ENCODE measurements around the gene ITGAE. TPM values are rescaled to one million over a fixed set of nuclear protein-coding genes. Genes with fewer than 3 reads are reported as not detected.
"Not testable (repeated sequence)": the region's sequence is repeated elsewhere in the genome, so short reads cannot be mapped to it uniquely, and the experiment has no call there.

ITGAE gene
- total and polyA plus RNA-seq, 10 of the 15 experiments (the other 5 are each of a cell fraction or from before 2014, with no cell fraction given), result 13.1 to 161 (median 34.8) TPM

DNA sequence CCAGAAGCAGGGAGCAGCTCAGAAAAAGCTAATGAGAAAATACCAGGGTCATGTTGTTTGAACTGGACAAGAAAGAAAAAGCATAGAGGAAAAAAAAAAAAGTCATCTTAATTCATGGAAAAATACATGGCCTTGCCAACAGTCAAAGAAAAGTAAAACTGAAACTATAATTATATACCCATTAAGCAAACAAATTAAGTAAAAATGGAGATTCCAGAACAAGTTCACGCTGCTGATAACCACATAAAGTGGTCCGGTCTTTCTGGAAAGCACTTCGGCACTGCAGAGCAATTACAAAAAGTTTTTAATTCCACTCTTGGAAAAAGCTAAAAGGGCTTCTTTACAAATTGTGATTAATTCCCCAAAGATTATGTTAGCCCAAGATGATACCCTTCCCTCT, 92.6 kb downstream of the ITGAE start (continued):
- TF ChIP-seq, protein P1, sequence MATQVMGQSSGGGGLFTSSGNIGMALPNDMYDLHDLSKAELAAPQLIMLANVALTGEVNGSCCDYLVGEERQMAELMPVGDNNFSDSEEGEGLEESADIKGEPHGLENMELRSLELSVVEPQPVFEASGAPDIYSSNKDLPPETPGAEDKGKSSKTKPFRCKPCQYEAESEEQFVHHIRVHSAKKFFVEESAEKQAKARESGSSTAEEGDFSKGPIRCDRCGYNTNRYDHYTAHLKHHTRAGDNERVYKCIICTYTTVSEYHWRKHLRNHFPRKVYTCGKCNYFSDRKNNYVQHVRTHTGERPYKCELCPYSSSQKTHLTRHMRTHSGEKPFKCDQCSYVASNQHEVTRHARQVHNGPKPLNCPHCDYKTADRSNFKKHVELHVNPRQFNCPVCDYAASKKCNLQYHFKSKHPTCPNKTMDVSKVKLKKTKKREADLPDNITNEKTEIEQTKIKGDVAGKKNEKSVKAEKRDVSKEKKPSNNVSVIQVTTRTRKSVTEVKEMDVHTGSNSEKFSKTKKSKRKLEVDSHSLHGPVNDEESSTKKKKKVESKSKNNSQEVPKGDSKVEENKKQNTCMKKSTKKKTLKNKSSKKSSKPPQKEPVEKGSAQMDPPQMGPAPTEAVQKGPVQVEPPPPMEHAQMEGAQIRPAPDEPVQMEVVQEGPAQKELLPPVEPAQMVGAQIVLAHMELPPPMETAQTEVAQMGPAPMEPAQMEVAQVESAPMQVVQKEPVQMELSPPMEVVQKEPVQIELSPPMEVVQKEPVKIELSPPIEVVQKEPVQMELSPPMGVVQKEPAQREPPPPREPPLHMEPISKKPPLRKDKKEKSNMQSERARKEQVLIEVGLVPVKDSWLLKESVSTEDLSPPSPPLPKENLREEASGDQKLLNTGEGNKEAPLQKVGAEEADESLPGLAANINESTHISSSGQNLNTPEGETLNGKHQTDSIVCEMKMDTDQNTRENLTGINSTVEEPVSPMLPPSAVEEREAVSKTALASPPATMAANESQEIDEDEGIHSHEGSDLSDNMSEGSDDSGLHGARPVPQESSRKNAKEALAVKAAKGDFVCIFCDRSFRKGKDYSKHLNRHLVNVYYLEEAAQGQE (IDR thresholded peaks at IDR 0.05; ENCODE audit: low read depth, low read length), result no peak
- TF ChIP-seq NFYB (IDR thresholded peaks at IDR 0.05; ENCODE audit: insufficient read depth, low read depth, low read length) (no peak), ZNF274 (IDR thresholded peaks at IDR 0.05; ENCODE audit: insufficient read depth, insufficient read length) (no peak), MXI1 (IDR thresholded peaks at IDR 0.05; ENCODE audit: low read depth, low read length) (no peak), SIN3A (IDR thresholded peaks at IDR 0.05; ENCODE audit: low read depth, low read length) (no peak), ZSCAN29 (IDR thresholded peaks at IDR 0.05) (no peak), SPI1 (IDR thresholded peaks at IDR 0.05; ENCODE audit: borderline replicate concordance, insufficient read depth, low read depth, low read length) (no peak)
- TF ChIP-seq, protein P2, sequence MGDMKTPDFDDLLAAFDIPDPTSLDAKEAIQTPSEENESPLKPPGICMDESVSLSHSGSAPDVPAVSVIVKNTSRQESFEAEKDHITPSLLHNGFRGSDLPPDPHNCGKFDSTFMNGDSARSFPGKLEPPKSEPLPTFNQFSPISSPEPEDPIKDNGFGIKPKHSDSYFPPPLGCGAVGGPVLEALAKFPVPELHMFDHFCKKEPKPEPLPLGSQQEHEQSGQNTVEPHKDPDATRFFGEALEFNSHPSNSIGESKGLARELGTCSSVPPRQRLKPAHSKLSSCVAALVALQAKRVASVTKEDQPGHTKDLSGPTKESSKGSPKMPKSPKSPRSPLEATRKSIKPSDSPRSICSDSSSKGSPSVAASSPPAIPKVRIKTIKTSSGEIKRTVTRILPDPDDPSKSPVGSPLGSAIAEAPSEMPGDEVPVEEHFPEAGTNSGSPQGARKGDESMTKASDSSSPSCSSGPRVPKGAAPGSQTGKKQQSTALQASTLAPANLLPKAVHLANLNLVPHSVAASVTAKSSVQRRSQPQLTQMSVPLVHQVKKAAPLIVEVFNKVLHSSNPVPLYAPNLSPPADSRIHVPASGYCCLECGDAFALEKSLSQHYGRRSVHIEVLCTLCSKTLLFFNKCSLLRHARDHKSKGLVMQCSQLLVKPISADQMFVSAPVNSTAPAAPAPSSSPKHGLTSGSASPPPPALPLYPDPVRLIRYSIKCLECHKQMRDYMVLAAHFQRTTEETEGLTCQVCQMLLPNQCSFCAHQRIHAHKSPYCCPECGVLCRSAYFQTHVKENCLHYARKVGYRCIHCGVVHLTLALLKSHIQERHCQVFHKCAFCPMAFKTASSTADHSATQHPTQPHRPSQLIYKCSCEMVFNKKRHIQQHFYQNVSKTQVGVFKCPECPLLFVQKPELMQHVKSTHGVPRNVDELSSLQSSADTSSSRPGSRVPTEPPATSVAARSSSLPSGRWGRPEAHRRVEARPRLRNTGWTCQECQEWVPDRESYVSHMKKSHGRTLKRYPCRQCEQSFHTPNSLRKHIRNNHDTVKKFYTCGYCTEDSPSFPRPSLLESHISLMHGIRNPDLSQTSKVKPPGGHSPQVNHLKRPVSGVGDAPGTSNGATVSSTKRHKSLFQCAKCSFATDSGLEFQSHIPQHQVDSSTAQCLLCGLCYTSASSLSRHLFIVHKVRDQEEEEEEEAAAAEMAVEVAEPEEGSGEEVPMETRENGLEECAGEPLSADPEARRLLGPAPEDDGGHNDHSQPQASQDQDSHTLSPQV (IDR thresholded peaks at IDR 0.05), result no peak
- TF ChIP-seq, protein P3, sequence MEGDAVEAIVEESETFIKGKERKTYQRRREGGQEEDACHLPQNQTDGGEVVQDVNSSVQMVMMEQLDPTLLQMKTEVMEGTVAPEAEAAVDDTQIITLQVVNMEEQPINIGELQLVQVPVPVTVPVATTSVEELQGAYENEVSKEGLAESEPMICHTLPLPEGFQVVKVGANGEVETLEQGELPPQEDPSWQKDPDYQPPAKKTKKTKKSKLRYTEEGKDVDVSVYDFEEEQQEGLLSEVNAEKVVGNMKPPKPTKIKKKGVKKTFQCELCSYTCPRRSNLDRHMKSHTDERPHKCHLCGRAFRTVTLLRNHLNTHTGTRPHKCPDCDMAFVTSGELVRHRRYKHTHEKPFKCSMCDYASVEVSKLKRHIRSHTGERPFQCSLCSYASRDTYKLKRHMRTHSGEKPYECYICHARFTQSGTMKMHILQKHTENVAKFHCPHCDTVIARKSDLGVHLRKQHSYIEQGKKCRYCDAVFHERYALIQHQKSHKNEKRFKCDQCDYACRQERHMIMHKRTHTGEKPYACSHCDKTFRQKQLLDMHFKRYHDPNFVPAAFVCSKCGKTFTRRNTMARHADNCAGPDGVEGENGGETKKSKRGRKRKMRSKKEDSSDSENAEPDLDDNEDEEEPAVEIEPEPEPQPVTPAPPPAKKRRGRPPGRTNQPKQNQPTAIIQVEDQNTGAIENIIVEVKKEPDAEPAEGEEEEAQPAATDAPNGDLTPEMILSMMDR (IDR thresholded peaks at IDR 0.05 in 2 of 3, conservative IDR thresholded peaks at IDR 0.05 in 1 of 3; ENCODE audit: control insufficient read depth in 2 of 3, extremely low read depth in 1 of 3, insufficient read depth in 1 of 3, low read depth in 3 of 3, low read length in 3 of 3), result no peak

DNA sequence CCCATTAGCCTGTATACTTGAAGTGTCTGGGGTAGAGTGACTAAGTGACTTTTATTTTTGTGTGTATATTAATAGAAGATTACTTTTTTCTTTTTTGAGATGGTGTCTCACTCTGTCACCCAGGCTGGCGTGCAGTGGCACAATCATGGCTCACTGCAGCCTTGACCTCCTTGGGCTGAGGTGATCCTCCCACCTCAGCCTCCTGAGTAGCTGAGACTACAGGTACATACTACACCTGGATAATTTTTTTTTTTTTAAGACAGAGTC, 95.3 kb downstream of the ITGAE start:
- FAIRE-seq; H3K36me3 ChIP-seq (ENCODE audit: control insufficient read depth in 2 of 2, insufficient read depth in 2 of 2, low read length in 1 of 2); H3K27me3 ChIP-seq (replicated peaks in 1 of 2; ENCODE audit: control insufficient read depth in 2 of 2, insufficient read depth in 2 of 2, low read length in 1 of 2); H3K4me1 ChIP-seq (ENCODE audit: control insufficient read depth, insufficient read depth, low read length); DNase-seq (ENCODE audit: low read depth, low spot score); H4K20me1 ChIP-seq (ENCODE audit: control insufficient read depth, insufficient read depth); H3K4me2 ChIP-seq (ENCODE audit: control insufficient read depth, insufficient read depth); H3K9me3 ChIP-seq (replicated peaks; ENCODE audit: control insufficient read depth, insufficient read depth, low read length); H3K4me3 ChIP-seq; POLR2A ChIA-PET; H3K9ac ChIP-seq (ENCODE audit: control insufficient read depth, insufficient read depth, low read length); BruUV-seq (replicated peaks); H3K79me2 ChIP-seq (ENCODE audit: control insufficient read depth, insufficient read depth, low read length); SMC1A ChIA-PET (ENCODE audit: uncharacterized antibody, unreplicated experiment); H2AFZ ChIP-seq (ENCODE audit: control insufficient read depth, low read depth, low read length); RAD21 ChIA-PET (ENCODE audit: unreplicated experiment); intact Hi-C loops (cut with micrococcal nuclease; ENCODE audit: unreplicated experiment); H3K27ac ChIP-seq (ENCODE audit: control insufficient read depth, insufficient read depth); ATAC-seq: not testable (repeated sequence)
- in situ Hi-C loops (cut with MboI), result loop anchor here (25.0 kb wide), 1 partner anchor 1507 kb away; no protein-coding TSS in a partner anchor
- 91% methylated on average over 1 of the region's 1 CpG for WGBS (ENCODE audit: insufficient coverage, insufficient replicate concordance, low lambda C conversion rate, missing lambda C conversion rate)
- CTCF ChIA-PET, result interaction anchor here (0.6 to 2.1 kb wide), 2 partner anchors 33 to 205 kb away, joined by 3 to 5 read pairs; no protein-coding TSS in a partner anchor

Measured in GM12878 (cell line).